ENCODE data around the gene FCGR1A.
A peak's percentile ranks its signal among the peaks of the same experiment; 100 is the strongest.
"Not testable (repeated sequence)": the region's sequence is repeated elsewhere in the genome, so short reads cannot be mapped to it uniquely, and the experiment has no call there.

FCGR1A gene

GRCh38 chr1:149778313-149778712 is 4.2 kb upstream of the FCGR1A start:
- DNase-seq, result not testable (repeated sequence)

DNA sequence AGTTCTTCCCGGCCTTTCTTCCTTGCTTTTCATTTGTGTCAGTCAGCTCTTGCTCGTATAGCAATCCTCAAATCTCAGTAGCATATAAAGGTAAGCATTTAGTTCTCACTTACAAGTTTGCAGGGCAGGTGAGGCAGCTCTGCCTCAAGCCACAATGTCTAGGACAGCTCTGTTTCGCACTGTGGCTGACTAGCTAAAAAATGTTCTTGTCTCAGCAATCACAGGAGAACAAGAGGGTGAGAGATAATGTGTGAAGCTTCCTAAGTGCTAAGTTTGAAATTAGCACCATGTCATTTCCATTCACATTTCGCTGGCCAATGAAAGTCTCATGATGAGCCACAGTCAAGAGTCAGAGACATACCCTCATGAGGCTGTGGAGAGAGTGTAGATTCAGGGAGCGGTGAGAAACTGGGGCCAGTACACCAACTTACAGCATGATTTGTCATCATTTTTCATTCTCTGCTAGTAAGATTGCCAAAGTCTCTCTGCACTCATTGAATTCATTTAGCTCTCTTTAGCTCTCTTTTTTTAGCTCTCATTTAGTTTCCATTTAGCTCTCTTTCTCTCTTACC is 995 bp upstream of the FCGR1A start:
- DNase-seq, result not testable (repeated sequence)

- not testable (repeated sequence) for DNase-seq
Observed at GRCh38 chr1:149783289-149783688, 795 bp downstream of the FCGR1A start.

- not testable (repeated sequence) for DNase-seq
Observed at GRCh38 chr1:149783868-149784267, 1.4 kb downstream of the FCGR1A start.

DNA sequence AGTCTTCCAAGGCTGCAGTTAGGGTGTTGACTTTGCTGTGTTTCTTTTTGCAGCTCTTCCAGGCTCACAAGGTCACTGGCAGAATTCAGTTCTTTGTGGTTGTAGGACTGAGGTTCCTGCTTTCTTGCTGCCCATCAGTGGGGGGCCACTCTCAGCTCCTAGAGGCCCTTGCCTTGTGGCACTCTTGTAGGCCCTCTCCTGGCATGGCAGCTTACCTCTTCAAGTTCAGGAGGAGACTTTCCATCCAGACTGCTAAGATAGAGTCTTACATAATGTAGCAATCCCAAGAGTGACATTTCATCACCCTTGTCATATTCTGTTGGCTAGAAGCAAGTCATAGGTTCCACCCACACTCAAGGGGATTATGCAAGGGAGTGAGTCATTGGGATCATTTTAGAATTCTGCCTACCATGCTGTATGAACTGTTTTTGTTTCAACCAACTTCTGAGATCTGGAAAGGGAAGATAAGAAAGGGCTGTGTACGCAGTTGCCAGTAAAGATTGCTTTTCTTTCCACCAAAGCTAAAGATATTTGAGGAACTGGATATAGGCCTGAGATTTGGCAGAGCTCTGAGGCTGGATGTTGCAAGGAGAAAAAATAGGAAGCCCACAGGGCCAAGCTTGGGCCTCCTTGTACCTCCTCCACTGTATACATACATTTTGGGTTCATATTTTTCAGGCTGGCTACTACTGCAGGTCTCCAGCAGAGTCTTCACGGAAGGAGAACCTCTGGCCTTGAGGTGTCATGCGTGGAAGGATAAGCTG is 5.4 kb downstream of the FCGR1A start:
- not testable (repeated sequence) for DNase-seq

- DNase-seq, result peak; percentile 52
Observed at GRCh38 chr1:149792502-149792901, 10.0 kb downstream of the FCGR1A start.

DNA sequence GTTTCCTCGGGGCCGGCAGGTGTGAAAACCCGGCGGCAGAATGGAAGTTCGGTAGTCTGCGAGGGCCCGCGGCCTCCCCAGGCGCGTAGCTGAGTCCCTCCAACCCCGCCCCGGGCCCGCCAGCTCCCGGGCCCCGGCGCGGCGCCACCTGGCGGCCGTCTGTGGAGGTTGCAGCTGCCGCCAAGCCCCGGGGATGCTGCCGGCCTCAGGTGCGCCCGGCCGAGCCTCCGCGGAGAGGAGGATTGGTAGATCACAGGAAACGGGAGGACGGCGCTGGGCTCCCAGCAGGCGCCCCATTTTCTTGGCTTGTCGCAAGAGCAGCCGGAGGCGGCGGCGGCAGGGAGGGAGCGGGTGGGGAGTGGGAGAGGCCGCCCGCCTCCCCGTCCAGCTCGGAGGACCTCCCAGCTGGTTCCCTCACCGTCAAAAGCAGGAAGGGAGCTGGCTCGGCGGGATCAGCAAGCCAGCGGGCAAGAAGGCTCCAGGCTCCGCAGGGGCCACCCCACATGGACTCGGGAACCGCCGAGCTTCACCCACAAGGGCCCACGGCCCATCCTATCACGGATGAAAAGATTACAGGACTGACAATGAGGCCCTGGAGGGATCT is 10.5 kb downstream of the FCGR1A start:
- peak; percentile 39 for DNase-seq

DNA sequence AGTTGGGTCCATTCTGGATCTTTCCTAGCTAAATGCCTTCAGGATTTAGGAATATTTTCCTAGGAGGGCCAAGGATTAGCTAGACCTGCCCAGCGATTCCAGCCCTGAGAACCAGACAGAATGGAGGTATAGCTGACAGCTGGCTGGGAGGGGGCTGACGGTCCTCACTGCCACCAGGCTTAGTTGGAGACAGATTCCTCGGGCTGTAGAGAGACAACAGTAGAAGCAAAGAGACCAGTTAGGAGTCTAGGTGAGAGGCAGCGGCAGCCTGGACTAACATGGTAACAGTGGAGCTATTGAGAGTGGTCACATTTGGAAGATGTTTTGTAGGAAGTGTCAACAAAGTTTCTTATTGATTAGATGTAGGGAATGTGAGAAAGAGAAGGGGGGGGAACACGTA is 11.4 kb downstream of the FCGR1A start:
- DNase-seq, result not testable (repeated sequence)

GRCh38 chr1:149801628-149802027 is 19.1 kb downstream of the FCGR1A start:
- DNase-seq, result not testable (repeated sequence)

- DNase-seq, result not testable (repeated sequence)
Observed at GRCh38 chr1:149804417-149805080, 22.1 kb downstream of the FCGR1A start.

DNA sequence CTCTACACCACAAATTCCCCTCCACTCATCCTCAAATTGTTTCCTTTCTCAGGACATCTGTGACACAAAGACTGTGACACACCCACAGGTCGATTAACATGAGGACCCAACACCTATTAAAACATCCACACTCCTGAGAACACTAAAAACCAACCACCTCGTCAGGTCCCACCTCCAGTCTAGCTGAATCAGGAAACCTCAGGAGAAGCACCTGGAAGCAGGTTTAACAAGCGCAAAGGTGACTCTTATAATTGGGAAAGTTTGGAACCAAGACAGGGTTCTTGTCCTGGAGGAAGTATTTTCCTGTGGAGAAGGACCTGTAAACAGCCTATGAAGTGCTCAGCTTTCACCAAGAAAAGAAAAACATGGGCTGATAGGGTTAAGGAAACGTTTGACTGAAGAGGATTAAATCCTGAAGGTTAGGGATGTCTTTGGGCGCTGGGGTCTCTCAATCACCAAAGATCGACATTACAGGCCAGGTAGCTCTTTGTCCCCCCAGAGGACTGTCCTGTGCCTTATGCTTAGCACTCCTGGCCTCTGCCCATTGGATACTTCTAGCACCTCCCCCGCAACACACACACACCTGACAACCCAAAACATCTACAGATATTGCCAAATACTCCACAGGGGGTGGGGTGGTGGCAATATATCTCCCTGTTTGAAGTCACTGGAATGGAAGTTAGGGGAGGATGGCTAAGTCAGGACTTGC is 28.4 kb downstream of the FCGR1A start:
- not testable (repeated sequence) for DNase-seq

GRCh38 chr1:149811514-149811889 is 29.0 kb downstream of the FCGR1A start:
- DNase-seq, result not testable (repeated sequence)

DNA sequence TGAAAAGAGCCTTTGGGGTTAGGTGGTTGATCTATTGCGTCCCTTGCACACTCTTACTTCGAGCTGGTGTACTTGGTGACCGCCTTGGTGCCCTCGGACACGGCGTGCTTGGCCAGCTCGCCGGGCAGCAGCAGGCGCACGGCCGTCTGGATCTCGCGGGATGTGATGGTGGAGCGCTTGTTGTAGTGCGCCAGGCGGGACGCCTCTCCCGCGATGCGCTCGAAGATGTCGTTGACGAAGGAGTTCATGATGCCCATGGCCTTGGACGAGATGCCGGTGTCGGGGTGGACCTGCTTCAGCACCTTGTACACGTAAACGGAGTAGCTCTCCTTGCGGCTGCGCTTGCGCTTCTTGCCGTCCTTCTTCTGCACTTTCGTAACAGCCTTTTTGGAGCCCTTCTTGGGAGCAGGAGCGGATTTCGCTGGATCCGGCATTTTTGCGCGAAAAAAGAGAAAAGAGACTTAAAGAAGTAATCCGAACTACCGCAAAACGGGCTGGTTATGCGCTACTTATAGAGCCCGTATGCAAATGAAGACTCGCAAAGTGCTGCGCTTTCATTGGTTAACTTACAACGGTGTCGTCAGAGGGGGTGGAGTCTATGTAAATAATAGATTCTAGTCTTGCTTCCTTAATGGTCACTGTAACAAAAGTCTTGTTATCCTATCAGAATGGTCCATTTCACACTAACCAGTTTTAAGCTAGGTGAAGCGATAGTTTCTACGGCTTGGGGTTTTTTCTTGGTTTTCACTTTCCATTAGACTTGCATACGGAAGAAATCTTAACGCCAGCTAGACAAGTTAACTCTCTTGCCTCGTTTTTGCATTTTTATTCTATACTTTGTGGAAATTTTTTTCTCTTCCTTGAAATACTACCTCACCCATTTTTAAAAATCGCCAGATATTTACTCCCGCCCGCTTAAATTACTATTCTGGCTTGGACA is 29.7 kb downstream of the FCGR1A start:
- peak; percentile 95 for DNase-seq

GRCh38 chr1:149812893-149813801 is 30.7 kb downstream of the FCGR1A start:
- DNase-seq, result peak; percentile 85

DNA sequence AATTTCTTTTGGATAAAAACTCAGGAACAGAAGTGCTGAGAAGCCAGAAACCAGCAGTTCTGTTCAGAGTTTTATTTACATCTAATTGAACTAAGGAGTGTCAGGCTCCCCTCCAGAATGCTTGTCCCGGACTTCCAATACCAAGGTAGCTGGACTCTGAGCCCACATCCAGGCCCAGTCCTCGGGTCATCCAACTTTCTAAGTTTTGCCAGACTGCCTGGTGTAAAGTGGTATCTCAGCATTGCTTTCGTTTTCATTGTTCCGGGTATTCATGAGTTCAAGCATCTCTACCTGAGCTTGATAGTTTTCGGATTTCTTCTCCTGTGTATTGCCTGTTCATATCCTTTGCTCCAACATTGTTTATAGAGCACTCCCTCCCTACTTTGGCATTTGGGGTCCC is 37.9 kb downstream of the FCGR1A start:
- DNase-seq, result not testable (repeated sequence)

- not testable (repeated sequence) for DNase-seq
Observed at GRCh38 chr1:149826555-149826954, 44.1 kb downstream of the FCGR1A start.

DNA sequence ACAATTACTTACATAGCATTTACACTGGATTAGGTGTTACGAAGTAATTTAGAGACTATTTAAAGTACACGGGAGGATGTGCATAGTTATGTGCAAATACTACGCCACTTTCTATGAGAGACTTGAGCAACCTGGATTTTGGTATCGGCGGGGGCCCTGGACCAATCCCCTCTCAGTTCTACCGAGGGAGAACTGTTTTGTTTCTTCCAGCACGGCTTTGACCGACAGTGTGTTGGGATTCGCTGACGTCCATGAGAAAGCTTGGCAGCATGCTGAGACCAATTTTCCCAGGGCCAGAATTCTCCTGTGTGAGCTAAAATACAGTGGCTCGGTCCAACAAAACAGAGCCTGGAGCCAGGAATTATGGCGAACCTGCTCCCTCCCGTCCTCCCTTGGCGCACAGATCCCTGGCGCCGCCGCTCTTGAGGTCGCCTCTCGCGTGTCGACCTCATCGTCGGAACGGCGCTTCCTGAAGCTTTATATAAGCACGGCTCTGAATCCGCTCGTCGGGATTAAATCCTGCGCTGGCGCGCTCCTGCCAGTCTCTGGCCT is 49.3 kb downstream of the FCGR1A start:
- not testable (repeated sequence) for DNase-seq

- DNase-seq, result not testable (repeated sequence)
Observed at GRCh38 chr1:149832316-149833126, 50.0 kb downstream of the FCGR1A start.

DNA sequence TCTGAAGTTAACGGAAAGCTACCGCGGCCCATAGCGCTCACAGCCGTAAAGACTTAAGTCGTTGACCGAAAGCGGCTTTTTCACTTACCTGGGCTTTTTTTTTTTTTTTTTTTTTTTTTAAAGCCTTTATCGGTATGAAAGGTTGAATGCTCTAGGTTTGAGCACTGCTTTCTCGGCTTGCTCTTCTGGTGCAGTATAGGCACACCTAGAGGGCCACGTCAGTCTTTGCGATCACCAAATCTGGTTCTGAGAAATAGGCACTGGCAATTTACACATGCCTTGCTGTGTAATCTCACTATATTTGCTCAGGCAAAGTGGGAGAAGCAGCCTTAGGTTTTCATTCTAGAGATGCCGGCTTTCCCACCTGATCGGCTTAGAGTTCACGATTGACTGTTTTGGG is 50.6 kb downstream of the FCGR1A start:
- DNase-seq, result not testable (repeated sequence)
